HEK293 (cell line): ENCODE data around the gene LRRN2.

ENCODE experiments used
- CTCF ChIA-PET: fragments of 350-600 bp; formaldehyde crosslinking; extraction: SDS; loops from one replicate; lab custom pipeline; 2021; ENCODE audit warnings: antibody characterized with exemption; lab: Yijun Ruan, JAX
- POLR2A ChIA-PET: fragments of 300-600 bp; formaldehyde crosslinking; extraction: SDS; loops from one replicate; lab custom pipeline; 2020; ENCODE audit warnings: antibody characterized with exemption, inconsistent platforms; lab: Yijun Ruan, JAX
- H3K27ac ChIP-seq: fragments of 200-500 bp; sonication (Bioruptor generic); 2 replicates; pipeline ENCODE4 v1.5.1; 2014; ENCODE audit warnings: low read depth, low read length, control low read depth, inconsistent platforms; ENCODE audit errors: extremely low read depth
- H3K36me3 ChIP-seq, 2 experiments: fragments of 200-500 bp in 1 of 2; sonication (Bioruptor generic) in 1 of 2; 1 replicate in 1 of 2; 2 replicates in 1 of 2; pipeline ENCODE4 v1.5.1; 2014 to 2017; ENCODE audit warnings: inconsistent platforms in 2 of 2, low read length in 2 of 2; ENCODE audit not compliant: control insufficient read depth in 2 of 2, insufficient read depth in 1 of 2
- H3K4me1 ChIP-seq: fragments of 200-500 bp; sonication (Bioruptor generic); 2 replicates; pipeline ENCODE4 v1.5.1; 2014; ENCODE audit warnings: mild to moderate bottlenecking, low read length, inconsistent platforms; ENCODE audit not compliant: control insufficient read depth, insufficient read depth
- H3K4me3 ChIP-seq: 2 replicates; pipeline ENCODE4 v1.5.1; 2011; ENCODE audit warnings: low read depth, mild to moderate bottlenecking, control low read depth, low read length, moderate library complexity
- H3K9me3 ChIP-seq: fragments of 200-500 bp; sonication (Bioruptor generic); 2 replicates; pipeline ENCODE4 v1.5.1; 2014; ENCODE audit warnings: low read depth, low read length, inconsistent platforms; ENCODE audit not compliant: control insufficient read depth, insufficient read depth
- BCL11B ChIP-seq: fragments of 450-650 bp; formaldehyde crosslinking; IDR thresholded peaks from 2 replicates; pipeline ENCODE4 v1.5.1; 2016; ENCODE audit warnings: low read depth, missing biosample characterization, missing genetic modification characterization
- EGR2 ChIP-seq: fragments of 450-650 bp; formaldehyde crosslinking; IDR thresholded peaks from 2 replicates; pipeline ENCODE4 v1.5.1; 2016; ENCODE audit warnings: low read depth, missing biosample characterization, missing genetic modification characterization
- GFI1B ChIP-seq: fragments of 450-650 bp; formaldehyde crosslinking; IDR thresholded peaks from 2 replicates; pipeline ENCODE4 v1.5.1; 2016; ENCODE audit warnings: missing biosample characterization, missing genetic modification characterization
- KLF1 ChIP-seq: fragments of 450-650 bp; formaldehyde crosslinking; IDR thresholded peaks from 2 replicates; pipeline ENCODE4 v1.5.1; 2016; ENCODE audit warnings: missing biosample characterization, missing genetic modification characterization
- PATZ1 ChIP-seq: fragments of 450-650 bp; formaldehyde crosslinking; IDR thresholded peaks from 2 replicates; pipeline ENCODE4 v1.5.1; 2016; ENCODE audit warnings: missing biosample characterization, missing genetic modification characterization
- PRDM1 ChIP-seq: fragments of 450-650 bp; formaldehyde crosslinking; IDR thresholded peaks from 2 replicates; pipeline ENCODE4; 2016; ENCODE audit warnings: missing biosample characterization, missing genetic modification characterization
- SCRT1 ChIP-seq: fragments of 450-650 bp; formaldehyde crosslinking; IDR thresholded peaks from 2 replicates; pipeline ENCODE4 v1.5.1; 2016; ENCODE audit warnings: missing biosample characterization, missing genetic modification characterization, borderline replicate concordance
- SCRT2 ChIP-seq: fragments of 450-650 bp; formaldehyde crosslinking; IDR thresholded peaks from 2 replicates; pipeline ENCODE4 v1.5.1; 2016; ENCODE audit warnings: missing biosample characterization, missing genetic modification characterization
- SP2 ChIP-seq: fragments of 450-650 bp; formaldehyde crosslinking; IDR thresholded peaks from 2 replicates; pipeline ENCODE4 v1.5.1; 2016; ENCODE audit warnings: missing biosample characterization, missing genetic modification characterization
- TCF7L2 ChIP-seq: IDR thresholded peaks from 2 replicates; pipeline ENCODE4 v1.6.1; 2011; ENCODE audit warnings: low read depth, mild to moderate bottlenecking, inconsistent platforms, low read length, moderate library complexity, borderline replicate concordance
- ZBTB48 ChIP-seq: fragments of 450-650 bp; formaldehyde crosslinking; IDR thresholded peaks from 2 replicates; pipeline ENCODE4 v1.5.1; 2016; ENCODE audit warnings: missing biosample characterization, missing genetic modification characterization
- ZBTB6 ChIP-seq: fragments of 450-650 bp; formaldehyde crosslinking; IDR thresholded peaks from 2 replicates; pipeline ENCODE4 v1.5.1; 2017; ENCODE audit warnings: missing biosample characterization, missing genetic modification characterization
- ZEB2 ChIP-seq: fragments of 450-650 bp; formaldehyde crosslinking; IDR thresholded peaks from 2 replicates; pipeline ENCODE4 v1.5.1; 2016; ENCODE audit warnings: missing biosample characterization, missing genetic modification characterization
- ZNF138 ChIP-seq: fragments of 450-650 bp; formaldehyde crosslinking; IDR thresholded peaks from 2 replicates; pipeline ENCODE4 v1.5.1; 2016; ENCODE audit warnings: missing biosample characterization, missing genetic modification characterization, borderline replicate concordance
- ZNF155 ChIP-seq: fragments of 450-650 bp; formaldehyde crosslinking; IDR thresholded peaks from 2 replicates; pipeline ENCODE4 v1.5.1; 2016; ENCODE audit warnings: missing biosample characterization, missing genetic modification characterization
- ZNF266 ChIP-seq: fragments of 450-650 bp; formaldehyde crosslinking; IDR thresholded peaks from 2 replicates; pipeline ENCODE4 v1.5.1; 2016; ENCODE audit warnings: missing biosample characterization, missing genetic modification characterization, low read depth
- ZNF354C ChIP-seq: fragments of 450-650 bp; formaldehyde crosslinking; IDR thresholded peaks from 2 replicates; pipeline ENCODE4 v1.5.1; 2016; ENCODE audit warnings: missing biosample characterization, missing genetic modification characterization, low read depth, borderline replicate concordance
- ZNF37A ChIP-seq: fragments of 450-650 bp; IDR thresholded peaks from 2 replicates; pipeline ENCODE4 v1.5.1; 2018; ENCODE audit warnings: missing biosample characterization, missing genetic modification characterization
- ZNF404 ChIP-seq: fragments of 450-650 bp; formaldehyde crosslinking; IDR thresholded peaks from 2 replicates; pipeline ENCODE4 v1.5.1; 2017; ENCODE audit warnings: missing biosample characterization, missing genetic modification characterization
- ZNF48 ChIP-seq: fragments of 450-650 bp; formaldehyde crosslinking; IDR thresholded peaks from 2 replicates; pipeline ENCODE4 v1.5.1; 2016; ENCODE audit warnings: missing biosample characterization, missing genetic modification characterization
- ZNF501 ChIP-seq: fragments of 450-650 bp; formaldehyde crosslinking; IDR thresholded peaks from 2 replicates; pipeline ENCODE4 v1.5.1; 2016; ENCODE audit warnings: missing biosample characterization, missing genetic modification characterization
- ZNF530 ChIP-seq: fragments of 450-650 bp; formaldehyde crosslinking; IDR thresholded peaks from 2 replicates; pipeline ENCODE4 v1.5.1; 2016; ENCODE audit warnings: low read depth, missing biosample characterization, missing genetic modification characterization
- ZNF555 ChIP-seq: fragments of 450-650 bp; formaldehyde crosslinking; conservative IDR thresholded peaks from 2 replicates; pipeline ENCODE4 v1.5.1; 2017; ENCODE audit warnings: missing biosample characterization, mild to moderate bottlenecking, missing genetic modification characterization, inconsistent platforms
- ZNF560 ChIP-seq: fragments of 450-650 bp; formaldehyde crosslinking; IDR thresholded peaks from 2 replicates; pipeline ENCODE4 v1.5.1; 2017; ENCODE audit warnings: missing biosample characterization, missing genetic modification characterization, borderline replicate concordance
- ZSCAN23 ChIP-seq: fragments of 450-650 bp; formaldehyde crosslinking; IDR thresholded peaks from 2 replicates; pipeline ENCODE4 v1.5.1; 2016; ENCODE audit warnings: missing biosample characterization, missing genetic modification characterization
- TF ChIP-seq, protein P1 (sequence below): fragments of 450-650 bp; formaldehyde crosslinking; IDR thresholded peaks from 2 replicates; pipeline ENCODE4 v1.5.1; 2016; ENCODE audit warnings: missing biosample characterization, missing genetic modification characterization

Gene LRRN2

DNA sequence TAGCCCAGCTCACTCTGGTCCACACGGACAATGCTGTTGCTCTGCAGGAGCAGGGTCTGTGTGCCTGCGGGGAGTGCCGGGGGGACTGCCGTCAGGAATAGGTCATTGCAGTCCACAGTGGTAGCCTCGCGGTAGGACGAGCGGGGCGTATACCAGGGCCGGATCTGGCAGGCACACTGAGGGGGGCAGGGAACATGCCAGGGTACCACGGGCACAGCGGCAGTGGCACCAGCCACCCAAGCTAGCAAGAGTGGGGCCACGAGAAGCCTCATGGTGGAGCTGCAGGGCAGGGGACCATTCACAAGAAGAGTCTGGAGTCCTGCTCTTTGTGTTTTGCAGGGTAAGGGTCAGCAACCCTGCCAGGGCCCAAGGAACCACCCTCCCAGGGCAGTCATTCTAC lies 65.8 kb downstream of the LRRN2 start:
- POLR2A ChIA-PET, result no interaction called here
- no peak overlapping the region for H3K4me3 ChIP-seq

GRCh38 chr1:204618148-204618760 lies 67.3 kb downstream of the LRRN2 start:
- ChIA-PET POLR2A (no interaction called here), CTCF (no interaction called here)
- Histone ChIP-seq H3K36me3 (no peaks in the 10 kb centered on the region), H3K9me3 (no peaks in the 10 kb centered on the region), H3K4me3 (no peak overlapping the region), H3K4me1 (no peaks in the 10 kb centered on the region), H3K27ac (no peak overlapping the region)
- TF ChIP-seq ZNF501 (no peak), ZNF48 (tag by site-specific recombination) (no peak), ZBTB6 (tag by site-specific recombination) (no peak), ZEB2 (tag by site-specific recombination) (no peak), BCL11B (no peak), ZNF155 (no peak), ZNF37A (tag by site-specific recombination) (no peak), SP2 (tag by site-specific recombination) (no peak)

More for the DNA sequence above, 65.8 kb downstream of the LRRN2 start:
- TF ChIP-seq ZNF560 (no peak), ZNF138 (tag by site-specific recombination) (no peak), ZNF530 (tag by site-specific recombination) (no peak), PATZ1 (tag by site-specific recombination) (no peak), PRDM1 (tag by site-specific recombination) (no peak), KLF1 (no peak), ZNF354C (tag by site-specific recombination) (no peak), ZEB2 (tag by site-specific recombination) (no peak), EGR2 (no peak), ZSCAN23 (tag by site-specific recombination) (no peak), ZNF266 (tag by site-specific recombination) (no peak), ZNF555 (no peak), ZBTB48 (tag by site-specific recombination) (no peak), SCRT2 (tag by site-specific recombination) (no peak), GFI1B (tag by site-specific recombination) (no peak), TCF7L2 (no peak), SCRT1 (tag by site-specific recombination) (no peak), ZNF404 (tag by site-specific recombination) (no peak)
- TF ChIP-seq, protein P1, sequence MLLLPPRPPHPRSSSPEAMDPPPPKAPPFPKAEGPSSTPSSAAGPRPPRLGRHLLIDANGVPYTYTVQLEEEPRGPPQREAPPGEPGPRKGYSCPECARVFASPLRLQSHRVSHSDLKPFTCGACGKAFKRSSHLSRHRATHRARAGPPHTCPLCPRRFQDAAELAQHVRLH (tag by site-specific recombination), result no peak
- TF ChIP-seq, all 188 proteins: peak for 0
- CTCF ChIA-PET, result interaction anchor here (1.2 to 3.2 kb wide), 2 partner anchors 11 to 187 kb away, joined by 3 to 13 read pairs; no protein-coding TSS in a partner anchor
- Histone ChIP-seq H3K4me1 (no peaks in the 10 kb centered on the region), H3K27ac (no peak overlapping the region), H3K9me3 (no peaks in the 10 kb centered on the region), H3K36me3 (no peaks in the 10 kb centered on the region)
